Left renal cortex interstitium (tissue), 4 donors: ENCODE data around the gene PPM1H. TPM values are rescaled to one million over a fixed set of nuclear protein-coding genes. Genes with fewer than 3 reads are reported as not detected.

Experiments used
- DNase-seq, 4 donors: peaks; one replicate each; pipeline ENCODE4 v3.0.0-alpha.2; 2013; ENCODE audit warnings: low read depth in 4 of 4, low spot score in 2 of 4, missing footprints in 1 of 4
- polyA plus RNA-seq, 4 donors: library from polyadenylated mRNA; unstranded; fragments of 120-200 nt; gene quantifications; one replicate each; pipeline ENCODE4 v1.2.1, GENCODE V29; 2013; ENCODE audit not compliant: insufficient read length in 4 of 4

The PPM1H gene
- polyA plus RNA-seq, 4 donors = 26.2 to 27.8 (median 27.0) TPM

DNA sequence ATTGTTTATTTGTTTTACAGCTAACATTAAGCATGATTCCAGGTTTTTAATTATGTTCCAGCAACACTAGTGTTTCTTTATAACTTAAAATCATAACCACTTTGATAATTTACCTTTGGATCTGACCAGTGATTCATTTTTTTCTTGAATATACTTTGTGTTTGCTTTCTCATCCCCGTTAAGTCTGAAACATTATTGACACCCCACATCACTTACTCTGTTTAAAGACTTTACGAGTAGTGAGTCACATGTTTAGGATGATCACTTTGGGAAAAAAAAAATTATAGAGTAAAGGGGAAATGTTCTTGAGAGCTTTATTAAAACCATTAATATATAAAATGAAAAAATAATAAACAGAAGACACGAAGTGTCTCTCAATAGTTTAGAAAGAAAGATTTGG, 336.1 kb downstream of the PPM1H start:
- no peak for DNase-seq

DNA sequence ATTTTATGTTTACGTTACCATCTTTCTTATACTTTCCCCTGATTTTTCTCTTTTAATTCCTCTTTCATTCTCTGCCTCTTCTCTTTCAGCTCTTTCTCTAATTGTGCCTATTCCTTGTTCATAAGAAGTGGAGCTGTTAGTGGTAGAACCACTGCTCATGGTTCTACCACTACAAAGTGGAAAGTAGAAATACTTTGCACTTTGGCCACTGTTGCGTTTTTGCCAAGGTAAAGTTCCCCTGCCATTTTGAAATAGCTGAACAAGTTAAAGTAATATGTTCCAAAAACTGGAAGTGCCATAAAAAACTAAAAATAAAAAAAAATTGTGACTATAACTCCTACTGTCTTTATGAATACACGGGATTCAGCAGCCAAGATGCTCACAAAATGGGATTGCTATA, 337.7 kb downstream of the PPM1H start:
- DNase-seq = no peak

Other genes starting within 250 kb of the PPM1H start
- 10 to 100 TPM in 1 of 4 donors, 1 to 10 TPM in 3; 3.6 to 10.6 (median 6.0) TPM for gene AVPR1A, start 216.1 kb upstream of the PPM1H start, polyA plus RNA-seq